Measurements from ENCODE around the gene TBC1D2.

The TBC1D2 gene

GRCh38 chr9:98185611-98186171 is 69.8 kb downstream of the TBC1D2 start:
- DNase-seq = peak; percentile 54

DNA sequence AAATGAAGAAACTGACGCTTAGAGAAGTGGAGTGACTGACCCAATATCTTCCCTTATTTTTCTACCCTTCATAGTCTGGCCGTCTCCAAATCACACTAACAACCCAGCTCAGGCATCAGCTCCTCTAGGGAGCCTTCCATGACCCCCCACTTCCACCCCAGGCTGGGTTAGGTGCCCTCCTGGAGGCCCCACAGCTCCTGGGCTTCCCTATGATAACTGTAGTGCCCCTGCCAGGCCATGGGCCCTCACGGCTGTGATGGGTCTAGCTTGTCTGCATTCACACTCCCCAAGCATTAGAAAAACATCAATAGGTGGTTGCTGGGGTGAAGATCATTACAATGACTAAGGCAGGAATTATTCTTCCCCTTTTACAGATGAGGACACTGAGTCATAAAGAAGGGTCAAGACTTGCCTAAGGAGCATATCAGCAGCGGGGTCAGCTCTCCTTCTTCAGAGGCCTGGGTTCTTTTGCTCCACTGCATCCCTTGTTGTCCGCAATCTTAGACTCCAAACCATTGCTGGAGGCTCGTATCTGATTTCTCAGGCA is 70.4 kb downstream of the TBC1D2 start:
- DNase-seq = no peak

- no peak for DNase-seq
Observed at GRCh38 chr9:98184326-98184725, 71.1 kb downstream of the TBC1D2 start.

DNA sequence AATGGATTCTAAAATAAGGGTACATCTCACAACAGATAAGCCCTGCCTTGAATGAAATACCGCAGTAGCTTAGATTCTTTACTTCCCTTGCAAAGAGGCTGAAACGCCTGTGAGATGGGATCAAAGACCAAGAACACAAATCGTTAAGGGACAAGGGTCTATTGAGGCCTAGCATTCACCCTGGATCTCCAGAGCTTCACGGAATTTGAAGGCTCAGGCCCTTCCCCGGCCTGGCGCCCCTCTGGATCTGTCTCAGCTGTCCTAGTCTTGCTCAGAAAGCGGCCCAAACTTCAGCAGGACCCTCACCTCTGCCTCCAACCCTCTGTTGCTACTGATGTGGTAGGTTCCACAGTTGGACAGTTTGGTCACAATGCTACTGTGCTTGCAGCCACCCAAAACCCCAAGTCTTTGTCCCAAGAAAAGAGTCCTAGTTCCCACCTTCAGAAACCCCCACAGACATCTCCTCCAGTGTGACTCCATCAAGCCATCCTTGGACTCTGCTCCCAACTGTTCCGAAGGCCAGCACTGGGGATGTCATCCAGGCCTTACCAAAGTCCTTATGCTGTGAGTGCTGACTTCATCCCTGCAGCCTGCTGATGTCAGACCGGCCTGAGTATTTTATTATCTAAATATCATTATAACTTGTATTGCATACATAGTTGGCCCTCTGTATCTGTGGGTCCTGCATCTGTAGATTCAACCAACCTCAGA is 72.4 kb downstream of the TBC1D2 start:
- DNase-seq = peak; percentile 25

GRCh38 chr9:98182069-98182820 is 73.2 kb downstream of the TBC1D2 start:
- peak; percentile 95 for DNase-seq

DNA sequence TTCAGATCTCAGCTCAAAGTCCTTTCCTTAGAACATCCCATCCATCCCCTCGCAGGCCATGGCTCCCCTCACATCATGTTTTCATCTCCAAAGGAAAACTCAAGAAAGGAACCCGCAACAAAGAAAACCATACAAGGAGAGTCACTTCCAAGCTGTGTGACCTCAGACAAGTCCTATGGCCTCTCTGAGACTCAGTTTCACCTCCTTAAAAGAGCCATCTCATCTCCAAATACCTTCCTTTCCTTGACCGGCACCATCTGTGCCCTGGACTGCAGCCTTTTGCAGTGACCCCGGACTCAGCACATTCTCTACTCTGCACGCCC is 73.7 kb downstream of the TBC1D2 start:
- no peak for DNase-seq

GRCh38 chr9:98180996-98181395 is 74.5 kb downstream of the TBC1D2 start:
- no peak for DNase-seq

DNA sequence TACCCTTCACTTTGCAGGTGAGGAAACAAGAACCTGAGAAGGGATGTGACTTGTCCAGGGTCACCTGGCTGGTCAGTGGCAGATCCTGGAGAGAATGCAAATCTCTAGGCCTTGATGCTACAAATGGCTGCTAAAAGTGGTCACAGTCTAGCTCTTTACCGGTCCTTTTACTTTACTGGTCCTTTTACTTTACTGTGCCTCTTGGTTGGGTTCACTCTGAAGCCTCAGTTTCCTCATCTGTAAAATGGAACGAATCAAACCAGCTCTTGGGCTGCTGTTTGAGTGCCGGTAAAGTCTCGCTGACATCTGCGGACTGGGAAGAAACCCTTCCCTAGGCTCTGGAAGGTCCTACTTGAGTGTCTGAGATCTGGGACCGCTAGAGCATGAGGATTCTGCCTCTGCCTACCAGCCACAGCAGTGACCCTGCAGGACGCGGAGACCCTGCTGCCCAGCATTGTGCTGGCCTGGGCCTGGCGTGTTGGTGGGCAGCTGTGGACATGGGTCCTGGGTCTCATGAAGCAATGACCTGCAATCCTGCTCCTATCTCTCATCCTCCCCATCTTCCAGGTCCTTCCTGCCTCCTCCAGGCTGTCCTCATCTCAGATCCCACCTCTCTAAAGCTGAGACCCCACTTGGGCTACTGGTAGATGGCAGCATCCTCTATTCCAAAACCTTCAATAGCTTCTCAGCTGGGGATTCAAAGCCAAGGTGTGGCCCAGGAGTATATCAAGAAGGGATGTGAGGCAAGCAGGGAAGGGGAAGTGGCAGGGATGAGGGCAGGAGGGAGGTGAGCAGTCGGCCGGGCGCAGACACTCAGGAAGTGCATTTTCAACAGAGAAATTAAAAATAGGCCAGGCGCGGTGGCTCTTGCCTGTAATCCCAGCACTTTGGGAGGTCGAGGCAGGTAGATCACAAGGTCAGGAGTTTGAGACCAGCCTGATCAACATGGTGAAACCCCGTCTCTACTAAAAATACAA is 76.3 kb downstream of the TBC1D2 start:
- peak; percentile 27 for DNase-seq

- DNase-seq = no peak
Observed at GRCh38 chr9:98176391-98177259, 78.8 kb downstream of the TBC1D2 start.

DNA sequence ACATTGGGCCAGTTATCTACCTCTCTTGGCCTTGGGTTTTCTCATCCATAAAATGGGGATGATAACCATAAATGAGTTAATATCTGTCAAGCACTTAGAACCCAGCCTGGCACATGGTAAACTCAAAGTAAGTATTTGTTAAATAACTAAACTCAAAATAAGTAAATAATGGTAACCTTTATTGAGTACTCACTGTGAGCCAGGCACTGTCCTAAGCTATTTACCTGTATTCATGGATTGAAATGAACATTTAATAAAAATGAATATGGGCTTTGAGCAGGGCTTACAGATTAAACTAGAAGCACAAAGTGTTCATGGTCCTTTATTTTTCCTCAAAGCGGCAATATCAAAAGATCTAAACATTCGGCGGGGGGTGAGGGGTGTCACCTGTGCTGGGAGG is 79.7 kb downstream of the TBC1D2 start:
- DNase-seq = no peak

GRCh38 chr9:98175028-98175569 is 80.3 kb downstream of the TBC1D2 start:
- no peak for DNase-seq

DNA sequence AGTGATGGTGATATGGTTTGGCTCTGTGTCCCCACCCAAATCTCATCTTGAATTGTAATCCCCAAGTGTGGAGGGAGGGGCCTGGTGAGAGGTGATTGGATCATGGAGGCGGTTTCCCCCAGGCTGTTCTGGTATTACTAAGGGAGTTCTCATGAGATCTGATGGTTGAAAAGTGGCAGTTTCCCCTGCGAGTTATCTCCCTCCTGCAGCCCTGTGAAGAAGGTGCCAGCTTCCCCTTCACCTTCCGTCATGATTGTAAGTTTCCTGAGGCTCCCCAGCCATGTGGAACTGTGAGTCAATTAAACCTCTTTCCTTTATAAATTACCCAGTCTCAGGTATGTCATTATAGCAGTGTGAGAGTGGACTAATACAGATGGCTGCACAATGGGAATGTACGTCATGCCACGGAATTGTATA is 80.9 kb downstream of the TBC1D2 start:
- DNase-seq = peak; percentile 90

DNA sequence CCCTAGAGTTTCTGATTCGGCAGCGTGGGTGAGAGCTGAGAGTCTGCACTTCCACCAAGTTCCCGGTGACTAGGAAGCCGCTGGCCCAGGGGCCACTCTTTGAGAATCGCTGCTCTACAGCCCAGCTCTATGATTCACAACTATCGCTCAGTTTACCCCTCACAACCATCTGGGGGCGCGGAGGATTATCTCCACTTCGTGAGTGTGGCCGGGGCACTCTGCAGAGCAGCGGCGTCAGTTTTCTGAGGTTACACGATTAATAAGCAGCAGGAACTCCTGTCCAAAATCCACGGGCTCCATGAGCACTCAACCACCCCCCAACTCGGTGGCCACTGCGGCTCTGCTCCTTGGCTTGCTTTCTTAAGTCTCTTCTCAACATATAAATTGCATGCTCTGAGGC is 82.3 kb downstream of the TBC1D2 start:
- no peak for DNase-seq

DNA sequence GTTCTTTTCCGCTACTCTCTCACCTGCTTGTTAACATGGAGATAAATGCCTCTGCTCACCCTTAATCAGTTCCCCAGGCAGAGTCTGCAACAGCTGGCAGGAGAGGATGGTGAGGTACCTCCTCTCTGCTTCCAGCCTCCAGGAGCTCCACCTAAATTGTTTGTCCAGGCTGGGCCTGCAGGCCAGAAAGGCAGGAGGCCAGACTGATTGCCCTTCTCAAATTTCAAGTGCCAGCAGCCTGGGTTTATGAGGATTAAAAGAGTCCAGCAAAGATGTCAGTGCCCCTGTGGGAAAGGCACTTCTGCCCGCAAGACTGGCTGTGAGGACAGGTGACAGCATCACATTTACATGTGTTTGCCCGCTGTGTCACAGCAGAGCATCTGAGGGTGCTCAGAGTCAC is 82.8 kb downstream of the TBC1D2 start:
- no peak for DNase-seq

DNA sequence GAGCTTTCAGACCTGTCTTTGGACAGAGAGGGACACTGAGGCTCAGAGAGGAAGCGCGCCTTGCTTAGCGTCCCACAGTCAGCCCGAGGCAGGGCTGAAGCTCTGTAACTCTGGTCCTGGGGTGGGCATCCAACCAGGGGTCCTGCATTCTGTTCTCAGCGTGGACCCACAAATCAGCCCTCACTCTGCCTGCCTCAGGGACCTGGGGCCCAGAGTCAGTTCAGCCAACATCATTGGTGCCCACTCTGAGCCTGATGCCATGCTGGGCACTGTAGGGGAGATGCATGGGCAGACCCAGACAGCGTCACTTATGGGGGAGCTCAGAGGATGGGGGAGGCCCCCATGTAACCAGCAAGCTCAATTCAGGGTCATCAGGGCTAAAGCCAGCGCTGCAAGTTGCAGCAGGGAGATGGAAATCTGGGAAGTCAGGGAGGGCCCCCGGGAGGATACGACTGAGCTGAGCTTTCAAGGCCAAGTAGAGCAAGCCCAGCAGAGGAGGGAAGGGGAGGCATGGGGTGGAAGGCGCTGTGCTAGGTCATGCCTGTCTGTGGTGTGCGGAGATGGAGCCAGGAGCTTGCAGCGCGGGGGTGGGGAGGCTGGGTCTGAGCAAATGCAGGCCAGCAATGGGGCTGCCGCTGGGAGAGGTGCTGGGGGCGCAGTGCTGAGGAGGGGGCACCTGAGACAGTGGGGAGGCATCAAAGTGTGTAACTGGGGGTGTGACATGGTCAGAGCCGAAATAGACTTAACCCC is 84.1 kb downstream of the TBC1D2 start:
- no peak for DNase-seq

DNA sequence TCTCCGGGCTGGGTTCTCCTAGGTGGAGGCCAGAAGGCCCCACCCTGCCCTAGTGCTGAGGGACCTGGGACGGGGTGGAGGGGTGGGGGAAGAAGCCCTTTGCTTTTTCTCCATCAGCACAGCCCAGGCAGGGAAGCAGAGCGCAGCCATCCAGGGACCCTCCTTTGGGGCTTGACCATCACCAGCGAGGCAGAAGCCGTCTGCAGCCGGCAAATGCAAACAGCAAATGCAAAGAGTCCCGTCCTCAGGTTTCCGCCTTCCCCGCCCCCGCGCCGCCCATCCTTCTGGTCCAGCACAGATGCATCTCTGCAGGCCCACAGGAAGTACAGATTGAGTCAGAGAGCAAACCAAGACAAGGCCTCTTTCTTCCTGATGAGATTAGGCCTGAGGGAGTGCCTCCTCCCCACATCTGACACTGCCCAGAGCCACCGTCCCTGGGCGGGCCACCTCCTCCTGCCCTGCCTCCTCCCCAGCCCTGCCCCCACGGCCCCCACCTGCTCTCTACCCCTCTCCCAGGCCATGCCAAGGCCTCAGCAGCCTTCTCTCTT is 86.4 kb downstream of the TBC1D2 start:
- DNase-seq = peak; percentile 68

GRCh38 chr9:98168153-98168780 is 87.2 kb downstream of the TBC1D2 start:
- DNase-seq = no peak

- DNase-seq = peak; percentile 30
Observed at GRCh38 chr9:98164912-98165311, 90.5 kb downstream of the TBC1D2 start.

DNA sequence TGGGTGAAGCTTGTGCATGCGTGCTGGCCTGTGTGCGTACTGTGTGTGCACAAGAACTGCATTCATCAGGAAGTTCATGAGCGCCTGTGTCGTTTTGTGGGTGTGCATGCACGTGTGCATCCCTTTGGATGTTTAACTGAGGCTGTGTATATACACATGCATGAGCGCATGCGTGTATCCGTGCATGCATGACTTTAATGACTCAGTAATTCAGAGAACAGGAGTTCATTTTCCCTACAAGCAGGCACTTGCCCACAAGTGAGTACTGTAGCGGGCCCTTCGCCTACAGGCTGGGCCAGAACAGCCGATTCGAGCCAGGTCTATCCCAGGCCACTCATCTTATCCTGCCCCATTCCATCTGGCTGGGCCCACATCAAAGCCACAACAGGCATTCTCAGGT is 92.8 kb downstream of the TBC1D2 start:
- no peak for DNase-seq

DNA sequence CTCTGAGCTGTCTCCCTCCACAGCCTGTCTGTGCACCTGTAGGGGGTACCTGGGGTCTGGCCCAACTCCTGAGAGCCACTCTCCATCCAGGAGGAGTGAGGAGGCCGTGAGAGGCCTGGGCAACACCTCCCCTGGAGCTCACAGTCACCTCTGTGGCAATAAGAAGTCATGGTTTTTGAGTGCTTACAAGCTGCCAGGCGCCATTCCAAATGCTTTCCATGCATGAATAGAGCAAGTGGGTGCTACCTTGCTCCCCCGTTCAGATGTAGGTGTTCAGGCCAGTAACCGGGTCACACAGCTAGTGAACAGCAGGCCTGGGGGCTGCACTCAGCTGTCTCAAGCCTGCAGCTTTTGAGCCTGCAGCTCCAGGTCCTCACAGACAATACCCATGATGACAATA is 93.6 kb downstream of the TBC1D2 start:
- DNase-seq = no peak
